CD1c-positive myeloid dendritic cell (primary cell): ENCODE measurements around the gene ZNF805.
"Not testable (repeated sequence)": the region's sequence is repeated elsewhere in the genome, so short reads cannot be mapped to it uniquely, and the experiment has no call there.

Source experiments
- DNase-seq: peaks from one replicate; pipeline ENCODE4 v3.0.0-alpha.2; 2016; ENCODE audit errors: extremely low spot score

The ZNF805 gene

GRCh38 chr19:57240311-57241090 lies at the start of gene ZNF805:
Gene ZNF805, plus strand, starts transcription at chr19:57240632. Its CDS starts 260 bp downstream, at chr19:57240892.
- peak; percentile 95 for DNase-seq

DNA sequence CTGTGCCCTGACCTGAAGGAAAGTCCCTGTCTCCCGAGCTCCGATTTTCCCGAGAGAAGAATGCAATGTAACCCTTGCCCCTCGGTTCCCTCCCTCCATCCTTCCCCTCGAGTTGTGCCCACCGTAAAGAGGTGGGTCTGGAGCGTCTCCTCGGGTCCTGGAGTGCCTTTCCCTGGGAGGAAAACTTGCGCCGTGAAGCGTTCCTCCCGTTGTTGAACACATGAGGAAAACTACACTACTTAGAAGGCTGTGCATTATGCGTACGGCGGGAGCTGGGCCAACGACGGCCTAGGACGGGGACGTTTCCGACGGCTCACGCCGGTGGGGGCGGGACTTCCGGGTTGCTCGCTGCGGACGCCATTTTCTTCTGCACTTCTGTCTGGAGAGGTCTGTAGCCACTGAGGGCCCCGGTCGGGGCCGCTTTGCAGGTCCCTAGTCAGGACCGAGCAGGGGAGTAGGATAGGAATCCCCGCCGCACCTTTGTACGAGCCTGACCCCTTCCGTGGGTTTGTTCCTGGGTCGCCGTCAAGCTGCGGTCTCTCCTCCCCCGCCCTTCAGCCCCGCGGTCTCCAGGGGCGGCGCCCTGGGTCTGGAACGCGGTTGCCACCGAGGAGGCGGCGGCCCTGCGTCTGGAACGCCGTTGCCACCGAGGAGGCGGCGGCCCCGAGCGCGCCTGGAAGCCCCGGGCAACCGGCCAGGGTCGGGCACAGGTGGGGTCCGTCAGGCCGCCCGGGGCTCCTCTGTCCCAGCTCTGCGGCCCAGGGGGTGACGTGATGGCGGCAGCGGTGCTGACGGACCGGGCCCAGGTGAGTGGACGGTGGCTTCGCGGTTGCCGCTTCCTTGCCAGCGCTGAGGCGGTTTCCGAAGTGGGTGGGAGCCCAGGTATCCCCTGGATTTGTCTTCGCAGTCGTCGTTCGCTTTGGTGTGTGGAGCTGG lies 49.0 kb upstream of the ZNF805 start, which contains the start of gene ZNF264:
ZNF264 (plus strand) TSS at position 360 of the 936 bp plus-strand sequence; CDS start at position 774, 414 bp downstream.
- peak; percentile 89 for DNase-seq

DNA sequence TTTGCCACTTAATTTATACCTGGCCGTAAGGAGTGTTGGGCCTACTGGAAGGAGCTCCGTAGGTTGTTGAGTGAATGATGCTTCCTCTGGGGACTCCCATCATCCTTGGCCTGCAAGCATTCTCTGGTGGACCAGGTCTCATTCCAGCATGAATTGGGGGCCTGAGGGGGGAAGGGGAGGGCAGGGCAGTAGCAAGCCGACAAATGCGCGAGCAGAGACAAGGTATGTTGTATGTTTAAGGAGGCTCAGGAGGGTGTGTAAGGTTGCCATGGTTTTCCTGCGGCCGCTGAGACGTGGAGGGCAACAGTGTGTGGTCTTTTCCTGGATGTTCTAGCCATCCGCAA lies 48.4 kb upstream of the ZNF805 start:
- DNase-seq = no peak

DNA sequence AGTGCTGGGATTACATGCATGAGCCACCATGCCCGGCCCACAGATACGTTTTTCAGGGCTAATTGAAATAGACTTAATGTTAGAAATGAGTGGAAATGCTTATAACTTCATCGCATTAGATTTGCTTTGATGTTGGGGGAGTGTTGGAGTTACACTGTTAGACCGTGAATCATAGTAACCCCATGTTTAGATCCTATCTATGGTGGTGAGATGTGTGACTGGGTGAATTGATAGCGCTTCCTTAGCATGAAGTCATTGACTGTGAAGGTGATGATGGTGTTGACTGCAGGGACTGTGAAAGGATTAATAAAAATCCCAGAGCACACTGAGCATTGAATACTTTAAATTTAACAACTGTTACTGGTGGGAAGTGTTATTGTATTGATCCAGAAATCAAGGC lies 47.4 kb upstream of the ZNF805 start:
- no peak for DNase-seq

GRCh38 chr19:57197874-57198273 lies 42.6 kb upstream of the ZNF805 start:
- DNase-seq = not testable (repeated sequence)

- no peak for DNase-seq
These were observed 38.3 kb upstream of the ZNF805 start for GRCh38 chr19:57202160-57202559.

DNA sequence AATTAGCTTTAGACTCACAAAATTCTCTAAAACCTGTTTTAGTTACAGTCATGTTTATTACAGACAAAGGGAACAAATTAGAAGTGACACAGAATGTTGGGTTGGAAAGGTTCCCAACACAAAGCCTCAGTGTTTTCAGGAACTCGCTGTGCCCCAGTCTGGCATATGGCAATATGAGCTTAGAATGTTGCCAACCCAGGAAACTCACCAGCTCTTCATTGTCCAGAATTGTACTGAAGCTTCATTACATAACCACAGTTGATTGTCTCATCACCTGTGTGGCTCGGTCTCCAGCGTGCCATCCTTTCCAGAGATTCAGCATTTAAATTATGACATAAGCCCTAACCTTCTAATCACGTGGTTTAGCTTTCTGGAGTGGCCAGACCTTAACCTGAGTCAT lies 30.1 kb upstream of the ZNF805 start:
- DNase-seq = no peak

GRCh38 chr19:57212109-57212508 lies 28.3 kb upstream of the ZNF805 start:
- no peak for DNase-seq

GRCh38 chr19:57227502-57227901 lies 12.9 kb upstream of the ZNF805 start:
- DNase-seq = no peak

DNA sequence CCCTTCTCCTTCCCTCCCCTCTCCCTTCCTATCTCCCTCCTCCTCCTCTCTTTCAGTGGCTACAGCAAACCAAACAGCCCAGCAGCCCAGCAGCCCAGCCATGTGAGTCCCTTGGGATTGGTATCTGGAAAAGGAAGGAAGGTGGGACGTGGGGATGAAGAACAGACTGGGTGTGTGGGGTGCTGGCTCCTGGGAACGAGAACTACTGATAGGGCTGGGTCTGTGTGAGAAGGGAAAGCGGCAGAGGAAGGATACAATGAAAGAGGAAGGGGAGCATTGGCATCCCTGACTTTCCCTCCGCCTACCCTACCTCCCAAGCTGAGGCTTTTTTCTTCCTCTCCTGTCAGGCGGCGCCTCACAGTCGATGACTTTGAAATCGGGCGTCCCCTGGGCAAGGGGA lies 8.7 kb upstream of the ZNF805 start:
- DNase-seq = no peak

GRCh38 chr19:57233207-57233606 lies 7.2 kb upstream of the ZNF805 start:
- DNase-seq = no peak

DNA sequence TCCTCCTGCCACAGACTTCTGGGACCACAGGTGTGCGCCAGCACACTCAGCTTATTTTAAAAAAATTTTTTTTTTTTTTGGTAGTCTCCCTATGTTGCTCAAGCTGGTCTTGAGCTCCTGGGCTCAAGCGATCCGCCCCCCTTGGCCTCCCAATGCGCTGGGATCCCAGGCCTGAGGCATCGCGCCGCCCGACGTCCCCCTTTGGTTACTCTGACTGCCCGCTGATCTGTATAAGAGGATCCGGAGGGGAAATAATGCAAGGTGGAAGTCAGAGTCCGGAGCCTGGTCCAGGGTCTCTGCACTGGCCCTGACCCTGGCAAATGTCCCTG lies 486 bp upstream of the ZNF805 start:
- no peak for DNase-seq

GRCh38 chr19:57241176-57241575 lies 744 bp downstream of the ZNF805 start:
- no peak for DNase-seq

DNA sequence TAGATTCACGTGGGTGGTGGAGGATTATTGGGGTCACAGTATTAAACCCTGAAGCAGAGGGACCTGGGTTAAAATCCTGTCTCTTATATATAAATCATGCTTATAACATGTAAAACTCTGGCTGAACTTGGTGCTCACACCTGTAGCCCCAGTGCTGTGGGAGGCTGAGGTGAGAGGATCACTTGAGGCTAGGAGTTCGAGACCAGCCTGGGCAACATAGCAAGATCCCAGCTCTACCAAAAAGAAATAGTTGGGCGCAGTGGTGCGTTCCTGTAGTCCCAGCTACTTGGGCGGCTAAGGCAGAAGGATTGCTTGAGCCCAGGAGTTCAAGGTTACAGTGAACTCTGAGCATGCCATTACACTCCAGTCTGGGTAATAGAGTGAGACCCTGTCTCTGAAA lies 2.4 kb downstream of the ZNF805 start:
- DNase-seq = no peak

GRCh38 chr19:57244513-57244912 lies 4.1 kb downstream of the ZNF805 start:
- no peak for DNase-seq

DNA sequence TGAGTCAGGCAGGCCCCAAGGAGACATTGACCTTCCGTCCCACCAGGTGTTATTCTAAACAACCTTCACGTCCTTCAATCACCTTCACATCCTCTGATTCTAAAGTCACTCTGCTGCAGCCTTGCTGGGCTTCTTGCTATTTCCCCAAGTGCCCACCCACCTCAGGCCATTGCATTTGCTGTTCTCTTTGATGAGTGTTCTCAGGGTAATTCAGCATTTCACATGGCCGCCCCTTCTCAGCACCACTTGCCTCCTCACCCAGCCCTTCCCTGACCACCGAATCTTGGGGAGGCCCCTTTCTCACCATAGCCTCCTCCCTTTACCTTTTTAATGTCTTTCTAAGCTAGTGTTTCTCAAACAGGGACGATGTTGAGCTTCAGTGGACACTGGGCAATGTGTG lies 4.6 kb downstream of the ZNF805 start:
- no peak for DNase-seq

- no peak for DNase-seq
These were observed 5.5 kb downstream of the ZNF805 start for GRCh38 chr19:57245959-57246358.

GRCh38 chr19:57248646-57249045 lies 8.2 kb downstream of the ZNF805 start:
- no peak for DNase-seq

- DNase-seq = no peak
These were observed 8.9 kb downstream of the ZNF805 start for GRCh38 chr19:57249329-57249728.

DNA sequence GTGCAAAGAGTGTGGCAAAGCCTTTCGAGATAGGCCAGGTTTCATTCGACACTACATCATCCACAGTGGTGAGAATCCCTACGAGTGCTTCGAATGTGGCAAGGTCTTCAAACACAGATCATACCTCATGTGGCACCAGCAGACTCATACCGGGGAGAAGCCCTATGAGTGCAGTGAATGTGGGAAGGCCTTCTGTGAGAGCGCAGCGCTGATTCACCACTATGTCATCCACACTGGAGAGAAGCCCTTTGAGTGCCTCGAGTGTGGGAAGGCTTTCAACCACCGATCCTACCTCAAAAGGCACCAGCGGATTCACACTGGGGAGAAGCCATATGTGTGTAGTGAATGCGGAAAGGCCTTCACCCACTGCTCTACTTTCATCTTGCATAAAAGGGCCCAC lies 13.3 kb downstream of the ZNF805 start:
- not testable (repeated sequence) for DNase-seq

DNA sequence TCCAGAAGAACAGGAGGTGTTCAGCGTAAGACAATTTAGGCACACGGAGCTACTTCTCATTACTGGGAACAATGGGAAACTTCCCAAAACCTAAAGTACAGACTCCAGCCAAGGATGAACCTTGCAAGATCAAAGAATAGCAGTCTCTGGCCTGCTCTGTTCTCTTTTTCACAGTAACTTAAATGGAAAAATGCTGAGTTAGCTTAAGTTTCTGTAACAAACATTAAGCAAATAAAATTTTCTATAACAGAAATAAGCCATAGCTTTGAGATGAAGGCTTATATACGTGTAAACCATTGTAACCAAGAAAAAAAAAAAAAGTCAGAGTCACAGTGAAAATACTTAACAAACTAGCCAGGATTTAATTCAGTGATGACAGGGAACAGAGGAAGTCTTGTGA lies 21.6 kb downstream of the ZNF805 start:
- DNase-seq = no peak

- DNase-seq = no peak
These were observed 22.9 kb downstream of the ZNF805 start for GRCh38 chr19:57263244-57263741.

DNA sequence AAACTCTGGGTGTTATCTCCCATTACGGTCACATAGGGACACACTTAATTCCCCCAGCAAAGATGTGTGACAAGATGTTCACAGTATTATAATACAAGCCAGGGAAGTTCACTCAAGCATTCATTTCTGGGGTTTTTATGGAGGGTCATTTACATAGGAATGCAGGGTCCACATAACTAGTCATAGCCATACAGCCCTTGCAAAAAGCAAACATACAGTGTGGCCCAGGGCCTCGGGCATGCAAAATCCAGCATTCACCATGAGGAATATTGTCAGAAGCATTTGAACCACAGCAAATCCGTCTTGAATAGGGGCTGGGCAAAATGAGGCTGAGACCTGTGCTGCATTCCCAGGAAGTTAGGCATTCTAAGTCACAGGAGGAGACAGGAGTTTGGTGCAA lies 26.9 kb downstream of the ZNF805 start:
- DNase-seq = no peak
